ENCODE measurements around the gene FZD7.
A peak's percentile ranks its signal among the peaks of the same experiment; 100 is the strongest.

The FZD7 gene

DNA sequence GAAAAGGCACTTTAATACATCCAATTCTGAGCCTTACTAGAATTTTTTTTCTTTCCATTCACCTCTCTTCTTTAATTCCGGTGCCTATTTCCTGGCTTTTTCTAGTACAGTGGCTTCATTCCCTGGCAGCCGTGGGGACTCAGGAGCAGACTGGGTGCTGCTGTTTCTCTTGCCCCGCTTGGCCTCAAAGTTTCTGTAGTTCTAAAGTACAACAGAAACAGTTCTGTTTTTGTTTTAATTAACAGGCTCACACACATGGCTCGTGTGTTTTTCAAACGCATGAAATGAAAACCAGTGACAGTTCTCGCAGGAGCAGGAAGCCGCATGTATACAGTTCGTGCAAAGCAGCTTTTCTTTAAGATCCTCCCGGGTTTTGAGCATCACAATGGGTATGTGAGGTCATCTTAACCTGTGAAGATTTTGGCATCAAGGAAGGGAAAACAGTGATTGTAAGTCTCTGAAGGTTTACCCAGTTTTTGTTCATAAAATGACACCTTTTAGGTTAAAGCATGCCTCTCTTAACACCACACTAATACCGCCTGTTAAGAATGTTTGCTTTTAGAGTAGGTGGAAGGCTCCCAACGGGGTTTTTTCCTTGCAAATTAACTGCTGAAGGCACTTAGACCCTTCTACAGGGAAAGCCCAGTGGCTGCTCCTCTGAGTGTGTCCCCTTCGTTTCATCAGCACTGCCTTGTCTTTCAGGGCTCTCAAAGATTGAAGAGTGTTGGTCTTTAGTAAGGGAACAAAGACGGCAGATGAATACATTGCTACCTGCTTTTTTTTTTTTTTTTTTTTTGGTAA is 5.8 kb downstream of the FZD7 start:
- no peaks in the 10 kb centered on the region for H3K27me3 ChIP-seq (ENCODE audit: control insufficient read depth in 1 of 2, insufficient read depth in 2 of 2, low read length in 2 of 2)
- peak overlapping the region; percentile 30 to 55 for H3K4me3 ChIP-seq (ENCODE audit: low read depth in 1 of 2, low read length in 2 of 2)
- H3K9me3 ChIP-seq (ENCODE audit: low read length): no peaks in the 10 kb centered on the region
- peaks cover 11% of the 10 kb centered on the region for H3K36me3 ChIP-seq (ENCODE audit: insufficient read depth, low read length)
- peak overlapping the region; percentile 97 for H3K27ac ChIP-seq (ENCODE audit: low read depth, low read length)
- peaks cover 23% of the 10 kb centered on the region for H3K4me1 ChIP-seq (ENCODE audit: insufficient read depth, low read length)
- peak overlapping the region; percentile 46 for H3K9ac ChIP-seq (ENCODE audit: low read length)

DNA sequence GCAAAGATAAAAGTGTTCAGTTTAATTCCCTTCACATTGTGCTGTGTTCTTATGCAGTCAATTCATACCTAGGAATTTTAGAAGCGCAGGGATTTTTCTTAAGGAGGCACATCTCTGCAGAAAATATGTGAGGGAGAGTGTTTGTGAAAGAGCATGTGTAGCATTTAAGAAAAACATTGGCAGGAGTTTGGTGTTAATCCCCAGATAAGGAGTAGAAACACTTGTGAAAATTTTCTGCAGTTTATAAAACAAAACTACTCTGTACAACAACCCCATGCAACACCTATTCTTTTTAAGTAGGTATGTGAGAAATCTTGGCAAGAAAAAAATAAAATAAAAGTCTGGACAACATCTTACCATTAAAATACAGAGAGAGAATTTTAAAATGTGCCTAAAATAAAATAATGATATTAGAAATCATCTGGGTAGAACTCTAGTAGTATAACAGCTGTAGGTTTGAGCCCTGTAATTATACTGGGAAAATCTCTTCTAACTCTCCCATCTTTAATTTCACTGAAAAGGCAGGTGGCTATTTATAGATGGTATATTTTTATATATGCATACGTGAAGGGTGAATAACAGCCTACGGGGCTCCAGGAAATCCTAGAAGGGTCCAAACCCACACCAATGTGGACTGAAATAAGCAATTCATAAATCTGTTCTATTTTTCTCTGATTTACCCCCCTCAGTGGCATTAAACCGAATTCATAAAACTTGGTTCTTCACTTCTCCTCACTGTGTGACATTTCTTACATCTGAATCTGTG is 6.6 kb downstream of the FZD7 start:
- Histone ChIP-seq H3K27me3 (ENCODE audit: control insufficient read depth in 1 of 2, insufficient read depth in 2 of 2, low read length in 2 of 2) (no peaks in the 10 kb centered on the region), H3K36me3 (ENCODE audit: insufficient read depth, low read length) (peaks cover 11% of the 10 kb centered on the region), H3K9me3 (ENCODE audit: low read length) (no peaks in the 10 kb centered on the region), H3K9ac (ENCODE audit: low read length) (peak overlapping the region; percentile 46), H3K4me1 (ENCODE audit: insufficient read depth, low read length) (peaks cover 23% of the 10 kb centered on the region), H3K27ac (ENCODE audit: low read depth, low read length) (no peak overlapping the region), H3K4me3 (ENCODE audit: low read depth in 1 of 2, low read length in 2 of 2) (no peak overlapping the region)

DNA sequence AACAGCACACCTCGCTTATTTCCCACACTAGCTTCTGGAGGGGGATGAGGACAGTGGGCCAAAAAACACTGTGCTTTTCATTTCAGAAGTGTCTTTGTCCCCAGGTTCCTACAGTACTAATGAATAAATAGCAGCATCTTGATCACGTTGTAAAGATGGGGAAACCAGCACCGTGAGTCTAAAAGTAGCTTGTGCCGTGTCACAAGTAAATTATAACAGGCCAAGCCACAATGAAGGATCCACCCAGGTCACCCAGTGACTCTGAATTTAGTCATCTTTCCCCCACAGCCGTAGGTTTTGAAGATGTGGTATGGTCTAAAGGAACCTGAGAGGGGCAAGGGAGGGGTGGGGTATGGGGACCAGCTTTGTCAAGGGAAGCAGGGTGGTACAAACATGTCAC is 8.8 kb downstream of the FZD7 start:
- H3K4me3 ChIP-seq (ENCODE audit: low read depth in 1 of 2, low read length in 2 of 2): no peak overlapping the region
- H3K9me3 ChIP-seq (ENCODE audit: low read length): no peaks in the 10 kb centered on the region
- no peak overlapping the region for H3K27ac ChIP-seq (ENCODE audit: low read depth, low read length)
- peaks cover 11% of the 10 kb centered on the region for H3K36me3 ChIP-seq (ENCODE audit: insufficient read depth, low read length)
- peaks cover 23% of the 10 kb centered on the region for H3K4me1 ChIP-seq (ENCODE audit: insufficient read depth, low read length)
- no peaks in the 10 kb centered on the region for H3K27me3 ChIP-seq (ENCODE audit: control insufficient read depth in 1 of 2, insufficient read depth in 2 of 2, low read length in 2 of 2)
- H3K9ac ChIP-seq (ENCODE audit: low read length): no peak overlapping the region

DNA sequence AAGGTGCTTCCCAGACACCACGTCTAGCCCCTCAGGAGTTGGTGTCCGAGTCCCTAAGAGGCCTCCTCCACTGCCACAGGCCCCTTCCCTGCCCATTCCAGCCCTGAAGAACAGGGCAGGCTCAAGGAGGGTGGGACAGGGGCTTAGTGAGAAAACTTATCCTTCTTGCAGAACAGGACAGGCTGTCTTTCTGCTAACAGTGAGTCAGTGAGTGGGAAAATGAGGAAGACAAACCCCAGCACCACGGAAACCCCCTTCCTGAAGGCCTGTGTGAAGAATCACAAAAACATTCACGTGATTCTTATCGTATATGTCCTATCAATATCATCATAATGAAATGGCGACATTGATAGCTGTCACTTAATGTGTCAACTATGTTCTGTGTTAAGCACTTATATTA is 9.8 kb downstream of the FZD7 start:
- Histone ChIP-seq H3K36me3 (ENCODE audit: insufficient read depth, low read length) (peaks cover 11% of the 10 kb centered on the region), H3K4me1 (ENCODE audit: insufficient read depth, low read length) (peaks cover 18% of the 10 kb centered on the region), H3K27ac (ENCODE audit: low read depth, low read length) (no peak overlapping the region), H3K4me3 (ENCODE audit: low read depth in 1 of 2, low read length in 2 of 2) (no peak overlapping the region), H3K9ac (ENCODE audit: low read length) (no peak overlapping the region), H3K9me3 (ENCODE audit: low read length) (no peaks in the 10 kb centered on the region), H3K27me3 (ENCODE audit: control insufficient read depth in 1 of 2, insufficient read depth in 2 of 2, low read length in 2 of 2) (no peaks in the 10 kb centered on the region)

DNA sequence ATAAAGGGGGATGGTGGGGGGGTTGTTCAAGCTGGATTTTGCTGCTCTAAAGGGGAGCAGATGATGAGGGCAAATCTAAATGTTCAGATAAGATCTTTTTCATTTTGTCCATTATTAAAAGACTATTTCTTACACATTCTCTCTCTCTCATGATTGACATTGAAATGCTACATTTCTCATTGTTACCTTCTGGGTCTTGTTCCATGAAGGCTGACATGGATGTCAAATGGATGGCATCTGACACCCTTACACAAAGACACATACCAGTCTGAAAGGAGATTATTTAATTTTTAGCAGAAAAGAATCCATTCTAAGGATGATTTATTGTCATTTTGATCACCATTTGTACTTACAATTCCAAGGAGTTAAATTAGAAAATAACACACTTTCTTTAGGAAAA is 11.1 kb downstream of the FZD7 start:
- Histone ChIP-seq H3K4me3 (ENCODE audit: low read depth in 1 of 2, low read length in 2 of 2) (no peak overlapping the region), H3K36me3 (ENCODE audit: insufficient read depth, low read length) (peaks cover 11% of the 10 kb centered on the region), H3K27me3 (ENCODE audit: control insufficient read depth in 1 of 2, insufficient read depth in 2 of 2, low read length in 2 of 2) (no peaks in the 10 kb centered on the region), H3K27ac (ENCODE audit: low read depth, low read length) (no peak overlapping the region), H3K4me1 (ENCODE audit: insufficient read depth, low read length) (peaks cover 13% of the 10 kb centered on the region), H3K9me3 (ENCODE audit: low read length) (no peaks in the 10 kb centered on the region), H3K9ac (ENCODE audit: low read length) (no peak overlapping the region)

DNA sequence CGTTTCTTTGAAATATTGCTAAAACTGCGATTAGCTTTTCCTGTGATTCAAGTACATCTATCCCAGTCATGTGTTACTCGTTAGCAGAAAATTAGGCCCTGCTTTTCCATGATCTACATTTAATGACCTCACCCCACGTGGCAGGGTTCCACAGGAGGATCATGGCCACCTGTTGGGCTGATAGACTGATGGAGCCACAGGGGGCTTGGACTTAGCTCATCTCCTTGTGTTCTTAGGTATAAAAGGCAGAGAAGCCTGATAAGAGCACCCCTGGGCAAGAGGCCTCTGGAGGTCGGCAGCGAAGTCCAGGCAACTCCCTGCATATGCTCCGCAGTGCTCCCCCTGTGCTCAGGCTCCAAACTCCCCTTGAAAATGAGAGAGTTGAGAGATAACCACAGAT is 12.9 kb downstream of the FZD7 start:
- Histone ChIP-seq H3K27me3 (ENCODE audit: control insufficient read depth in 1 of 2, insufficient read depth in 2 of 2, low read length in 2 of 2) (no peaks in the 10 kb centered on the region), H3K4me1 (ENCODE audit: insufficient read depth, low read length) (peaks cover 2% of the 10 kb centered on the region), H3K27ac (ENCODE audit: low read depth, low read length) (no peak overlapping the region), H3K36me3 (ENCODE audit: insufficient read depth, low read length) (peaks cover 6% of the 10 kb centered on the region), H3K9me3 (ENCODE audit: low read length) (no peaks in the 10 kb centered on the region), H3K4me3 (ENCODE audit: low read depth in 1 of 2, low read length in 2 of 2) (no peak overlapping the region), H3K9ac (ENCODE audit: low read length) (no peak overlapping the region)

DNA sequence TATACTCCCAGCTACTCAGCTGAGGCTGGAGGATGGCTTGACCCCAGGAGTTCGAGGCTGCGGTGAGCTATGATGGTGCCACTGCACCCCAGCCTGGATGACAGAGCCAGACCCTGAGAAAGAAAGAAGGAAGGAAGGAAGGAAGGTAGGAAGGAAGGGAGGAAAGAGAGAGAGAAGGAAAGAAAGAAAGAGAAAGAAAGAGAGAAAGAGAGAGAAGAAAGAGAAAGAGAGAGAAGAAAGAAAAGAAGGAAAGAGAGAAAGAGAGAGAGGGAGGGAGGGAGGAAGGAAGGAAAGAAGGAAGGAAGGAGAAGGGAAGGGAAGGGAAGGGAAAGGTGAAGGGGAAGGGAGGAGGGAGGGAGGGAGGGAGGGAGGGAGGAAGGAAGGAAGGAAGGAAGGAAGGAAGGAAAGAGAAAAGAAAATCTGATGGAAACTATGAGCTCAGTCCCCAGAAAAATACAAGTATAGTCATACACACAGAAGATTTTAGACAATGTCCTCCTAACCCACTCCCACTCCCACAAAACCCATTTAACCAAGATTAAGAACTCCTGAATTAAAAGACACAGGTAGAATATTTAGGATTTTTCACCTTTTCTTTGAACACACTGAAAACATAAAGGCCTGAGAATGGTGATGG is 15.6 kb downstream of the FZD7 start:
- Histone ChIP-seq H3K27me3 (ENCODE audit: control insufficient read depth in 1 of 2, insufficient read depth in 2 of 2, low read length in 2 of 2) (no peaks in the 10 kb centered on the region), H3K9me3 (ENCODE audit: low read length) (no peaks in the 10 kb centered on the region), H3K9ac (ENCODE audit: low read length) (no peak overlapping the region), H3K4me1 (ENCODE audit: insufficient read depth, low read length) (peaks cover 9% of the 10 kb centered on the region), H3K27ac (ENCODE audit: low read depth, low read length) (no peak overlapping the region), H3K4me3 (ENCODE audit: low read depth in 1 of 2, low read length in 2 of 2) (no peak overlapping the region), H3K36me3 (ENCODE audit: insufficient read depth, low read length) (no peaks in the 10 kb centered on the region)

DNA sequence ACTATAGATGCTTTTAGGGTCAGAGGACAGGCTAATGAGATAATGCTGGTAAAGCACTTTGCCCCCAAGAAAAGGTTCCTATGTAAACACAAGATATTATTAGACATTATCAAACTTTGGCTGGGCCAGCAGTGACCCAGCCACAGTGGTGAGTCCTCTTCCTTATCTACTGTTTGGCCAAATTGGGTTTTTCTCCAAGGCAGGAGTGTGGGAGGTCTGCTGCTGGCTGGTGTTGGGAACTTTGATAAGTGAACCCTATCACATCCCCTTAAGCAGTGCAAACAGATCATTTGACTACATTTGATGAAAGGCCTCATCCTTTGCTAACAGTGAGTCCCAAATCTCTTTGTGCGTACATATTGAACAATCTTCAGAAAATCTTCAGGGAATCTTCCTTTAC is 16.2 kb downstream of the FZD7 start:
- H3K9me3 ChIP-seq (ENCODE audit: low read length): no peaks in the 10 kb centered on the region
- no peak overlapping the region for H3K4me3 ChIP-seq (ENCODE audit: low read depth in 1 of 2, low read length in 2 of 2)
- H3K27me3 ChIP-seq (ENCODE audit: control insufficient read depth in 1 of 2, insufficient read depth in 2 of 2, low read length in 2 of 2): no peaks in the 10 kb centered on the region
- H3K9ac ChIP-seq (ENCODE audit: low read length): no peak overlapping the region
- peaks cover 9% of the 10 kb centered on the region for H3K4me1 ChIP-seq (ENCODE audit: insufficient read depth, low read length)
- H3K27ac ChIP-seq (ENCODE audit: low read depth, low read length): no peak overlapping the region
- H3K36me3 ChIP-seq (ENCODE audit: insufficient read depth, low read length): no peaks in the 10 kb centered on the region

DNA sequence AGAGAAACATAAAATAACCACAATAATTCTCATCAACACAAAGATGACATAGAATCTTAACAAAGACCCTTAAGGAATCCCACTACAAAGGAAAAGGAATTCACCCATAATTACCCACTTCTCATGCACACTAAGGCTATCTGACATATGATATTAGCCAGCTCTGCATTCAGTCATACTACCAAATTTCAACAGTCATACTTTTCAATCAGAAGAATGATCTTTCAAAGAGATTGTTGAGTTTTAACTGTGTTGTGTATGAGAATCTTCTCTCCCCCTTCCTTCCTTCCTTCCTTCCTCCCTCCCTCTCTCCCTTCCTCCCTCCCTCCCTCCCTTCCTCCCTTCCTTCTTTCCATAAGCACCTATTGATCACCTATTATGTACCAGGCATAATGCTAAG is 17.0 kb downstream of the FZD7 start:
- peaks cover 9% of the 10 kb centered on the region for H3K4me1 ChIP-seq (ENCODE audit: insufficient read depth, low read length)
- H3K36me3 ChIP-seq (ENCODE audit: insufficient read depth, low read length): no peaks in the 10 kb centered on the region
- no peaks in the 10 kb centered on the region for H3K9me3 ChIP-seq (ENCODE audit: low read length)
- H3K27ac ChIP-seq (ENCODE audit: low read depth, low read length): no peak overlapping the region
- no peak overlapping the region for H3K4me3 ChIP-seq (ENCODE audit: low read depth in 1 of 2, low read length in 2 of 2)
- H3K27me3 ChIP-seq (ENCODE audit: control insufficient read depth in 1 of 2, insufficient read depth in 2 of 2, low read length in 2 of 2): no peaks in the 10 kb centered on the region
- no peak overlapping the region for H3K9ac ChIP-seq (ENCODE audit: low read length)

DNA sequence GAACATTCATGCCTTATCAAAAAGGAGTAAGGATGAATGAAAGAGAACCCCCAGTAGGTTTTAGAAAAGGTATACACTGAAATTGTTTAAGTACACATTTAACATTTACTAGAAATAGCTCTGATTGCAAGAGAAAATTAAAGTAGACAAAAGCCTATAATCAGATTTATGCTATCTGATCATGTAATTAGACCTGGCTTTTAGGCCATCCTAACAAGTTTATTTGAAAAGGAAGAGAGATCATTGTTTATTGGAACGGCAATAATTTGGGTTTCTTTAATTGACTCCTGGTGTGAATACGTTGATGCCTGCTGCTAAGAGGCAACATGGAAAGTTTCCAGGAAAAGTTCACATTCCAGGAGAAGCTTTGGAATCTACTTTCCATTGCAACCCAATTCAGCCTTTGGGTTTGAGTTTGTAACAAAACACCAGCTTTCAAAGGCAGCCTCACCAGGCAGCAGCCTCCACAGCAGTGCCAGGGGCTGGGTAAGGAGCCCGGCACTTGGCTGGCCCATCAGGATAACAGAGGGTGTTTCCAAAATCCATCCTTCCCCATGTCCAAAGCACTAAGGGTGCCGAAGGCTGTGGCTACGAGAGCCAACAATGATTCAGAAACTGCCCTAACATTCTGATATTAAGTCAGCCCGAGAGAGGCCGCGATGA is 18.0 kb downstream of the FZD7 start:
- peak overlapping the region; percentile 51 for H3K27ac ChIP-seq (ENCODE audit: low read depth, low read length)
- no peaks in the 10 kb centered on the region for H3K36me3 ChIP-seq (ENCODE audit: insufficient read depth, low read length)

DNA sequence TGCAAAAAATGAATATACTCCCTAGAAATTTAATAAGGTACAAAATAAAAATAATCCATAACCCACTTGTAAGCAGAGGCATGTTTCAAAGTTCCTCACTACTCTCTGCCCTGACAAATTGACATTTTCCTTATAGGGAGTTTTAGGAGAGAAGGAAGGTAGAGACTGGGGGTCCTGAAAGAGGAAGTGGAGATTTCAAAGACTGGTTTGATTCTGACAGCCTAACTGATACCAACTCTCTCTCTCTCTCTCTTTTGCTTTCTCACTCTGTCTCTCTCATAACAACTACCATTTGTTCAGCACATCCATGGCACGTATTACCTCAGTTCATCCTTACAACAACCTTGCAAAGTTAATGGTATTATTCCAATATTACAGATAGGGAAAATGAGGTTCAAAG is 18.6 kb downstream of the FZD7 start:
- Histone ChIP-seq H3K27me3 (ENCODE audit: control insufficient read depth in 1 of 2, insufficient read depth in 2 of 2, low read length in 2 of 2) (no peaks in the 10 kb centered on the region), H3K4me3 (ENCODE audit: low read depth in 1 of 2, low read length in 2 of 2) (no peak overlapping the region), H3K36me3 (ENCODE audit: insufficient read depth, low read length) (no peaks in the 10 kb centered on the region), H3K4me1 (ENCODE audit: insufficient read depth, low read length) (peaks cover 9% of the 10 kb centered on the region), H3K9ac (ENCODE audit: low read length) (no peak overlapping the region), H3K9me3 (ENCODE audit: low read length) (no peaks in the 10 kb centered on the region), H3K27ac (ENCODE audit: low read depth, low read length) (peak overlapping the region; percentile 51)

More for the DNA sequence above, 18.0 kb downstream of the FZD7 start:
- H3K4me3 ChIP-seq (ENCODE audit: low read depth in 1 of 2, low read length in 2 of 2): no peak overlapping the region
- H3K27me3 ChIP-seq (ENCODE audit: control insufficient read depth in 1 of 2, insufficient read depth in 2 of 2, low read length in 2 of 2): no peaks in the 10 kb centered on the region
- no peak overlapping the region for H3K9ac ChIP-seq (ENCODE audit: low read length)
- no peaks in the 10 kb centered on the region for H3K9me3 ChIP-seq (ENCODE audit: low read length)
- peaks cover 9% of the 10 kb centered on the region for H3K4me1 ChIP-seq (ENCODE audit: insufficient read depth, low read length)

All from muscle layer of colon (tissue), 2 donors.